Measurements from ENCODE around the gene DUSP9. TPM values are rescaled to one million over a fixed set of nuclear protein-coding genes. Genes with fewer than 3 reads are reported as not detected.
"Not testable (repeated sequence)": the region's sequence is repeated elsewhere in the genome, so short reads cannot be mapped to it uniquely, and the experiment has no call there.

The DUSP9 gene
- total RNA-seq, 2 donors from 2014 or later: 0.13 TPM; not detected in 1

- H3K9me3 Mint-ChIP-seq: no peaks in the 10 kb centered on the region
- H3K4me3 Mint-ChIP-seq: no peak overlapping the region
- H3K36me3 Mint-ChIP-seq (ENCODE audit: low read depth): no peaks in the 10 kb centered on the region
These were observed 21.6 kb downstream of the DUSP9 start for GRCh38 chrX:153668423-153669173.

GRCh38 chrX:153669174-153669890 is 22.3 kb downstream of the DUSP9 start:
- no peak overlapping the region for H3K27ac Mint-ChIP-seq
- peak; percentile 55 for ATAC-seq (replicated peaks)
- H3K4me3 Mint-ChIP-seq: no peak overlapping the region
- H3K36me3 Mint-ChIP-seq (ENCODE audit: low read depth): no peaks in the 10 kb centered on the region
- H3K4me1 Mint-ChIP-seq: peaks cover 11% of the 10 kb centered on the region
- H3K9me3 Mint-ChIP-seq: no peaks in the 10 kb centered on the region
- peaks cover 8% of the 10 kb centered on the region for H3K27me3 Mint-ChIP-seq

More at GRCh38 chrX:153668423-153669173, 21.6 kb downstream of the DUSP9 start:
- peaks cover 11% of the 10 kb centered on the region for H3K4me1 Mint-ChIP-seq
- H3K27me3 Mint-ChIP-seq: peaks cover 4% of the 10 kb centered on the region
- ATAC-seq (replicated peaks): no peak
- H3K27ac Mint-ChIP-seq: no peak overlapping the region

- Mint-ChIP-seq H3K4me1 (peaks cover 11% of the 10 kb centered on the region), H3K4me3 (no peak overlapping the region), H3K36me3 (ENCODE audit: low read depth) (no peaks in the 10 kb centered on the region), H3K9me3 (no peaks in the 10 kb centered on the region), H3K27me3 (peaks cover 10% of the 10 kb centered on the region), H3K27ac (no peak overlapping the region)
- ATAC-seq (replicated peaks): no peak
These were observed 23.1 kb downstream of the DUSP9 start for GRCh38 chrX:153669901-153670731.

GRCh38 chrX:153670748-153671588 is 24.0 kb downstream of the DUSP9 start:
- peaks cover 10% of the 10 kb centered on the region for H3K27me3 Mint-ChIP-seq
- H3K9me3 Mint-ChIP-seq: no peaks in the 10 kb centered on the region
- peaks cover 11% of the 10 kb centered on the region for H3K4me1 Mint-ChIP-seq
- H3K36me3 Mint-ChIP-seq (ENCODE audit: low read depth): no peaks in the 10 kb centered on the region
- H3K4me3 Mint-ChIP-seq: no peak overlapping the region
- no peak for ATAC-seq (replicated peaks)
- no peak overlapping the region for H3K27ac Mint-ChIP-seq

- Mint-ChIP-seq H3K27me3 (peaks cover 10% of the 10 kb centered on the region), H3K36me3 (ENCODE audit: low read depth) (no peaks in the 10 kb centered on the region), H3K4me1 (peaks cover 11% of the 10 kb centered on the region), H3K9me3 (no peaks in the 10 kb centered on the region), H3K27ac (no peak overlapping the region), H3K4me3 (peak overlapping the region; percentile 20)
- no peak for ATAC-seq (replicated peaks)
These were observed 24.9 kb downstream of the DUSP9 start for GRCh38 chrX:153671589-153672530.

GRCh38 chrX:153672531-153673427 is 25.8 kb downstream of the DUSP9 start:
- Mint-ChIP-seq H3K4me1 (peaks cover 9% of the 10 kb centered on the region), H3K4me3 (peak overlapping the region; percentile 20), H3K27me3 (peaks cover 10% of the 10 kb centered on the region), H3K27ac (no peak overlapping the region), H3K9me3 (no peaks in the 10 kb centered on the region), H3K36me3 (ENCODE audit: low read depth) (no peaks in the 10 kb centered on the region)
- no peak for ATAC-seq (replicated peaks)

GRCh38 chrX:153673428-153674218 is 26.6 kb downstream of the DUSP9 start, which contains the start of gene PNCK:
Gene PNCK (minus strand): TSS chrX:153673813. CDS start chrX:153673076, 737 bp downstream.
- peaks cover 10% of the 10 kb centered on the region for H3K27me3 Mint-ChIP-seq
- H3K9me3 Mint-ChIP-seq: no peaks in the 10 kb centered on the region
- H3K4me3 Mint-ChIP-seq: peak within 1 kb of the TSS; percentile 54
- no peak within 1 kb of the TSS for H3K27ac Mint-ChIP-seq
- H3K36me3 Mint-ChIP-seq (ENCODE audit: low read depth): no peaks in the 10 kb centered on the region
- peaks cover 5% of the 10 kb centered on the region for H3K4me1 Mint-ChIP-seq
- no peak for ATAC-seq (replicated peaks)

- Mint-ChIP-seq H3K27ac (no peak overlapping the region), H3K4me3 (peak overlapping the region; percentile 54), H3K36me3 (ENCODE audit: low read depth) (no peaks in the 10 kb centered on the region), H3K9me3 (no peaks in the 10 kb centered on the region), H3K4me1 (peaks cover 5% of the 10 kb centered on the region), H3K27me3 (peaks cover 10% of the 10 kb centered on the region)
- ATAC-seq (replicated peaks): no peak
These were observed 27.3 kb downstream of the DUSP9 start for GRCh38 chrX:153674219-153674851.

GRCh38 chrX:153681175-153681574 is 34.2 kb downstream of the DUSP9 start:
- Mint-ChIP-seq H3K9me3 (no peaks in the 10 kb centered on the region), H3K36me3 (ENCODE audit: low read depth) (no peaks in the 10 kb centered on the region), H3K27me3 (no peaks in the 10 kb centered on the region), H3K27ac (no peak overlapping the region), H3K4me1 (no peaks in the 10 kb centered on the region), H3K4me3 (no peak overlapping the region)
- no peak for ATAC-seq (replicated peaks)

GRCh38 chrX:153683486-153683885 is 36.5 kb downstream of the DUSP9 start:
- H3K27me3 Mint-ChIP-seq; ATAC-seq (replicated peaks); H3K36me3 Mint-ChIP-seq (ENCODE audit: low read depth); H3K4me3 Mint-ChIP-seq; H3K4me1 Mint-ChIP-seq; H3K27ac Mint-ChIP-seq; H3K9me3 Mint-ChIP-seq: not testable (repeated sequence)

GRCh38 chrX:153684467-153685155 is 37.6 kb downstream of the DUSP9 start:
- H3K36me3 Mint-ChIP-seq (ENCODE audit: low read depth): no peaks in the 10 kb centered on the region
- H3K9me3 Mint-ChIP-seq: no peaks in the 10 kb centered on the region
- no peak for ATAC-seq (replicated peaks)
- no peaks in the 10 kb centered on the region for H3K27me3 Mint-ChIP-seq
- no peaks in the 10 kb centered on the region for H3K4me1 Mint-ChIP-seq
- no peak overlapping the region for H3K4me3 Mint-ChIP-seq
- H3K27ac Mint-ChIP-seq: no peak overlapping the region

Measured in activated T-helper 17 cell treated with anti-CD3 and anti-CD28 coated beads, Interleukin-2, amount 50 U/mL, for 72 hours (primary cell).